ENCODE data around the gene DMXL2.
"Not testable (repeated sequence)": the region's sequence is repeated elsewhere in the genome, so short reads cannot be mapped to it uniquely, and the experiment has no call there.

DMXL2 gene

DNA sequence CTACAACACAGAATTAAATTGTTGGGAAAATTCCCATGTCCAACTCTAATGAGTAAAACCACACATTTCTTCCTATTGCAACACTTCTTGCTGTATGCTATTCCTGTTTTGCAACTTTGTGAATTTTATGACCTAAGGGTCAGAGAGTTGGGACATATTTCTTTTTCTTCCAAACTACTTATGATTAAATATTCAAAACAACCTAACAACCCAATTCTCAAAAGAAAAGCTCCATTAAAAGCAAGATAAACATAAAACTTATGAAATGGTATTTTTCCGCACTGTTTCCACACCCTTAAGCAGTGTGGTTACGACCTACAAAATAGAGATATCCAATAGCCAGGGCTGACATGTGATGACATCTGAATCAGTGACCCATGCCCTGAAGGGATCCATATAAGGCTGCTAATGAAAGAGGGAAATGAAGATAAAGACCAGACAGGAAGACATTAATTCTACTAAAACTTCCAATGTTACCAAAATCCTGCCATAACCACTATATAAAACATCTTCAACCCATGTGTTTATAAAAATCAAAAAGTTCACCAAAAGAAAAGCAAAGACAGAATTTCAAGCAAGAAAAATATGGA lies 45.6 kb downstream of the DMXL2 start:
- DNase-seq (ENCODE audit: low spot score) = no peak
- H3K27ac Mint-ChIP-seq = no peak overlapping the region

DNA sequence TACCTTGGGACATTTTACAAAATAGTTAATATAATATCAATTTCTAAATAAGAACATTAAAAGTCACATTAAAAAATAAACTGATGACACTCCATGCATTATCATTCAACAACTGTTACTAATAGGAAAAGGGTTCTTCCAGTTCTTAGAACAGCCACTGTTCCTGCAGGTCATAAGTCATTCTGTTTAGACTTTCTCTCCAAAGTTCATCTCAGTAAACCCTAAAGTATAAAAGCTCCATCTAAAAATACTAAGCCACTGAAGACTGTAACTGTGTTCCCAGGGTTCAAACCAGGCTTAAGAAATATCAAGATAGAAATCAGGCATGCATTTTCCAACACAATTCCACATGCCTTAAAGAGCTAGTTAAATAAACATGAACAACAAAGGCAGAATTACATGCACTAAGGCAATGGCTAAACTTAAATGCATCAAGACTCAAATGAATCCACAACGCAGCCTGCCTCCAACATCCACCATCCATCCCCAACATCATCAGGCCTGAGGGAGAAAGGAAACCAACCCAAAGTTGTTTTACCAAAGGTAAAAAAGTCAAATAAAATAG lies 46.2 kb downstream of the DMXL2 start:
- Mint-ChIP-seq H3K9me3 (no peaks in the 10 kb centered on the region), H3K36me3 (ENCODE audit: low read depth) (no peaks in the 10 kb centered on the region), H3K27me3 (ENCODE audit: low read depth) (no peaks in the 10 kb centered on the region), H3K4me1 (ENCODE audit: low read depth) (no peaks in the 10 kb centered on the region), H3K4me3 (no peak overlapping the region), H3K27ac (no peak overlapping the region)
- DNase-seq (ENCODE audit: low spot score) = no peak

More for the DNA sequence above, 45.6 kb downstream of the DMXL2 start:
- H3K27me3 Mint-ChIP-seq (ENCODE audit: low read depth) = no peaks in the 10 kb centered on the region
- no peak overlapping the region for H3K4me3 Mint-ChIP-seq
- H3K9me3 Mint-ChIP-seq = no peaks in the 10 kb centered on the region
- H3K36me3 Mint-ChIP-seq (ENCODE audit: low read depth) = no peaks in the 10 kb centered on the region
- H3K4me1 Mint-ChIP-seq (ENCODE audit: low read depth) = no peaks in the 10 kb centered on the region

DNA sequence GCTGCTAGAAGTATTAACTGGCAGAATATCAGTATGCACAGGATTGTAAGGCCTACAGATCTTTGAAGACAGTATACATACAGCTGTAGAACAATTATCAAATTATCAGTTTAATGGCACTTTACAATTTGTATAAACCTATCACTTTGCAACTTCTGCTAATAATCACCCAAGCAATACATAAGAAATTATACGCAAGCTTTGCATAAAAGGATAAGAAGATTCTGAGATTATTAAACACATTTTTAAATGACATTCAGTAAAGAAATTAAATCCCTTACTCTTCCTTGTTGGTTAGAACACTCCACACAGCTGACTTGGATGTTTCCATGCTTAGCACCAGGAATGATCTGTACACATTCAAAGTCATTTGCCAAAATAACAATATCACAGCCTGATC lies 46.8 kb downstream of the DMXL2 start:
- no peak overlapping the region for H3K4me3 Mint-ChIP-seq
- no peaks in the 10 kb centered on the region for H3K4me1 Mint-ChIP-seq (ENCODE audit: low read depth)
- no peaks in the 10 kb centered on the region for H3K27me3 Mint-ChIP-seq (ENCODE audit: low read depth)
- no peaks in the 10 kb centered on the region for H3K36me3 Mint-ChIP-seq (ENCODE audit: low read depth)
- H3K27ac Mint-ChIP-seq = no peak overlapping the region
- H3K9me3 Mint-ChIP-seq = no peaks in the 10 kb centered on the region
- DNase-seq (ENCODE audit: low spot score) = no peak

DNA sequence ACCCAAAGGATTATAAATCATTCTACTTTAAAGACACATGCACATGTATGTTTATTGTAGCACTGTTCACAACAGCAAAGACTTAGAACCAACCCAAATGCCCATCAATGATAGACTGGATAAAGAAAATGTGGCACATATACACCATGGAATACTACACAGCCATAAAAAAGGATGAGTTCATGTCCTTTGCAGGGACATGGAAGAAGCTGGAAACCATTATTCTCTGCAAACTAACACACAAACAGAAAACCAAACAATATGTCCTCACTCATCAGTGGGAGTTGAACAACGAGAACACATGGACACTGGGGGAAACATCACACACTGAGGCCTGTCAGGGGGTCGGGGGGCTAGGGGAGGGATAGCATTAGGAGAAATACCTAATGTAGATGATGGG lies 49.2 kb downstream of the DMXL2 start:
- not testable (repeated sequence) for H3K4me1 Mint-ChIP-seq (ENCODE audit: low read depth); DNase-seq (ENCODE audit: low spot score); H3K9me3 Mint-ChIP-seq; H3K36me3 Mint-ChIP-seq (ENCODE audit: low read depth); H3K27me3 Mint-ChIP-seq (ENCODE audit: low read depth); H3K4me3 Mint-ChIP-seq; H3K27ac Mint-ChIP-seq

DNA sequence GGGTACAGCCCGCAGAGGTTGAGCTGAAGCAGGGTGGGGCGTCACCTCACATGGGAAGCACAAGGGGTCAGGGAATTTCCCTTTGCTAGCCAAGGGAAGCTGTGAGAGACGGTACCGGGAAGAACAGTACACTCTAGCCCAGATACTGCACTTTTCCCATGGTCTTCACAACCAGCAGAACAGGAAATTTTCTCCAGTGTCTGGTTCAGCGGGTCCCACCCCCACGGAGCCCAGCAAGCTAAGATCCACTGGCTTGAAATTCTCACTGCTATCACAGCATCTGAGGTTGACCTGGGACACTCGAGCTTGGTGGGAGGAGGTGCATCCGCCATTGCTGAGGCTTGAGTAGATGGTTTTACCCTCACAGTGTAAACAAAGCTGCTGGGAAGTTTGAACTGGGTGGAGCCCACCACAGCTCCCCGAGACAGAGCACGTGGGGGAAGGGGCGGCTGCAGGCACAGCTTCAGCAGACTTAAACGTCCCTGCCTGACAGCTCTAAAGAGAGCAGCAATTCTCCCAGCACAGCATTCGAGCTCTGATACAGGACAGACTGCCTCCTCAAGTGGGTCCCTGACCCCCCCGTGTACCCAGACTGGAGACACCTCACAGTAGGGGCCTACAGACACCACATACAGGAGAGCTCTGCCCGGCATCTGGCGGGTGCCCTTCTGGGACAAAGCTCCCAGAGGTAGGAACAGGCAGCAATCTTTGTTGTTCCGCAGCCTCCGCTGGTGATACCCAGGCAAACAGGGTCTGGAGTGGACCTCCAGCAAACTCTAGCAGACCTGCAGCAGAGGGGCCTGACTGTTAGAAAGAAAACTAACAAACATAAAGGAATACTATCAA lies 53.4 kb downstream of the DMXL2 start:
- H3K4me1 Mint-ChIP-seq (ENCODE audit: low read depth); H3K27ac Mint-ChIP-seq; H3K27me3 Mint-ChIP-seq (ENCODE audit: low read depth); H3K36me3 Mint-ChIP-seq (ENCODE audit: low read depth); H3K4me3 Mint-ChIP-seq; H3K9me3 Mint-ChIP-seq; DNase-seq (ENCODE audit: low spot score): not testable (repeated sequence)

DNA sequence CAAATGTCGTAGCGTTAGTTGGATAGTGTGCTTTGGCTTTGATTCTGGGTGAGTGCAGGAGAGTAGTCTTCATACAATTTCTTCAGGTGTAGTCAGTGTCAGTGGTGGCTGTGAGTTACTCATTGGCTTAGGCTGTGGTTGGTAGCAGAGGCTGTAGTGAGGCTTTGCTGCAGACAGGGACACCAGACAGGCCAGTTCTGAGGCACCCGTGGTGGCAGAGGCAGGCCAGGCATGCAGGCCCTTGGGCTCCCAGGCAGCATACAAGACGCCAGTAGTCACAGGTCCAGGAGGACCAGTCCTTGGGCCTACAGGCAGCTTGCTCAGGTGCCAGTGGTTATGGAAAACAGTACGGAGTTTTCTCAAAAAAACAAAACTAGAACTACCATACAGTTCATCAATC lies 61.3 kb downstream of the DMXL2 start:
- Mint-ChIP-seq H3K27me3 (ENCODE audit: low read depth) (no peaks in the 10 kb centered on the region), H3K36me3 (ENCODE audit: low read depth) (no peaks in the 10 kb centered on the region), H3K4me3 (no peak overlapping the region), H3K9me3 (no peaks in the 10 kb centered on the region), H3K27ac (no peak overlapping the region), H3K4me1 (ENCODE audit: low read depth) (no peaks in the 10 kb centered on the region)
- DNase-seq (ENCODE audit: low spot score) = no peak

DNA sequence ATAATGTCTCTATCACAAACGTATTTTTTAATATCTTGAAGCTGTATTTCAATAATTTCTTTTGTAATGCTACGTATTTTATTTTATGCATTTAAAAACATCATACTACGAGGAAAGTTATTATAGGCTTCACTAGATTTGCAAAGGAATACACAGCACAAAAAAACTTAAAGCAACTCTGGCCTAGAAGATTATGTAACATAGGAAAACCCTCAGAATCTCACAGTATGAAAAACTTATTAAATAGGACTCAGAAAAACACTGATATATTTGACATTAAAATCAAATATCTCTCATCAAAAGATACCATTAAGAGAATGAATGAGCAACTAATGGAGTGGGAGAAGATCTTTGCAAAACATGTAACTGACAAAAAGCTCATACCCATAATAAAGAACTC lies 63.7 kb downstream of the DMXL2 start:
- DNase-seq (ENCODE audit: low spot score) = no peak
- no peaks in the 10 kb centered on the region for H3K27me3 Mint-ChIP-seq (ENCODE audit: low read depth)
- no peaks in the 10 kb centered on the region for H3K36me3 Mint-ChIP-seq (ENCODE audit: low read depth)
- no peaks in the 10 kb centered on the region for H3K4me1 Mint-ChIP-seq (ENCODE audit: low read depth)
- no peak overlapping the region for H3K27ac Mint-ChIP-seq
- H3K9me3 Mint-ChIP-seq = no peaks in the 10 kb centered on the region
- H3K4me3 Mint-ChIP-seq = no peak overlapping the region

DNA sequence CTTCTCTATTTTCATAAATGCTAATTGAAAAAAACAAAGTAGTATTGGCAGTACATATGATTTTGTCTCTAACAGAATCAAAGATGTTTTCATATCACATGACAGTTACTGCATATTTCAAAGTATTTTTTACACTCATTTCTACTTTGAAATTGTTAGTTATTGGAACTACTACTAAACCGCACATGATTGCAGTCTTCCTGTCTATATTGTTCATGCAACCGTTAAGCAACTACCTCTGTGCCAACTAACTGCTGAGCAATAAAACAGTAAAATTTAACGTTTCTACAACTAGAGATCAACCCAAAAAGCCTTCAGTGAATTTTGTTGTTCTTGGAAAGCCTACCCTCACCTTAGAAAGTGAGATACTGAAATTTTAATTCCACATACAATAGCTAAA lies 64.2 kb downstream of the DMXL2 start:
- Mint-ChIP-seq H3K27me3 (ENCODE audit: low read depth) (no peaks in the 10 kb centered on the region), H3K4me1 (ENCODE audit: low read depth) (no peaks in the 10 kb centered on the region), H3K27ac (no peak overlapping the region), H3K36me3 (ENCODE audit: low read depth) (no peaks in the 10 kb centered on the region), H3K4me3 (no peak overlapping the region), H3K9me3 (no peaks in the 10 kb centered on the region)
- DNase-seq (ENCODE audit: low spot score) = no peak

DNA sequence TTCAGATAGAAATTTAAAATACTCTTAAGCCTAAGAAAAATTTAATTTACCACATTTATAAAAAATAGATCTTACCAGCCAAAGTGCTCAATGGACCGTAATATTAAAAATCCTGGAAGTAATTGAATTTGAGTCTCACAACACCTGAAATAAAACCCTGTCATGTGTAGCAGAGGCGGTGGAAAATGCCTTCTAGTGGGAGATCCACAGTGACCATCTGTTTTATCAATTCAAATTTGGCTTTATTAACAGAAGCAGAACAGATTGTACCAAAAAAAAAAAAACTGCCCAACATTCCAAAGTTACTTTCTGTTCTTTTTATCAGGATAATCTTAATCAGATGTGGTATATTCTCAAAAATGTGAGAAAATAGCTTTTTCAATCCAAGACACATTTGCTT lies 71.7 kb downstream of the DMXL2 start:
- no peaks in the 10 kb centered on the region for H3K4me1 Mint-ChIP-seq (ENCODE audit: low read depth)

DNA sequence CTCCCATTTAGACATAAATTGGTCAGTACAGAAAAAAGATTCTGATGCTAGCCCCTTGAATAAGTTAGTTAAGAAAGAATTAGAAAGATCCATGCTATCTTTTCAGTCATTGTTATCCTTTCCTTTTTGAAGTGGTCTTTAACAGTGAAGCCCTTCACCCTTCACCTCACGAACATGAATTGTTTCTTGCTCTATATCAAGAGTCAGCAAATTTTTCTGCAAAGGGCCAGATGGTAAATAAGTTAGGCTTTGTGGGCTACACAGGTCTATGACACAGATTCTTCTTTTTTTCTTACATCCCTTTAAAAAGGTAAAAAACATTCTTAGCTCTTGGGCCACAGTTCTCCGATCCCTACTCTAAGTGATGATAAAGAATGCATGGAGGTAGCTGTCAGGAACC lies 74.9 kb downstream of the DMXL2 start:
- H3K9me3 Mint-ChIP-seq = no peaks in the 10 kb centered on the region
- peaks cover 5% of the 10 kb centered on the region for H3K27me3 Mint-ChIP-seq (ENCODE audit: low read depth)
- no peak overlapping the region for H3K27ac Mint-ChIP-seq
- H3K4me3 Mint-ChIP-seq = no peak overlapping the region
- DNase-seq (ENCODE audit: low spot score) = no peak
- no peaks in the 10 kb centered on the region for H3K4me1 Mint-ChIP-seq (ENCODE audit: low read depth)
- no peaks in the 10 kb centered on the region for H3K36me3 Mint-ChIP-seq (ENCODE audit: low read depth)

More for the DNA sequence above, 71.7 kb downstream of the DMXL2 start:
- DNase-seq (ENCODE audit: low spot score) = no peak
- H3K4me3 Mint-ChIP-seq = no peak overlapping the region
- no peaks in the 10 kb centered on the region for H3K9me3 Mint-ChIP-seq
- peaks cover 3% of the 10 kb centered on the region for H3K27me3 Mint-ChIP-seq (ENCODE audit: low read depth)
- H3K36me3 Mint-ChIP-seq (ENCODE audit: low read depth) = no peaks in the 10 kb centered on the region
- H3K27ac Mint-ChIP-seq = no peak overlapping the region

DNA sequence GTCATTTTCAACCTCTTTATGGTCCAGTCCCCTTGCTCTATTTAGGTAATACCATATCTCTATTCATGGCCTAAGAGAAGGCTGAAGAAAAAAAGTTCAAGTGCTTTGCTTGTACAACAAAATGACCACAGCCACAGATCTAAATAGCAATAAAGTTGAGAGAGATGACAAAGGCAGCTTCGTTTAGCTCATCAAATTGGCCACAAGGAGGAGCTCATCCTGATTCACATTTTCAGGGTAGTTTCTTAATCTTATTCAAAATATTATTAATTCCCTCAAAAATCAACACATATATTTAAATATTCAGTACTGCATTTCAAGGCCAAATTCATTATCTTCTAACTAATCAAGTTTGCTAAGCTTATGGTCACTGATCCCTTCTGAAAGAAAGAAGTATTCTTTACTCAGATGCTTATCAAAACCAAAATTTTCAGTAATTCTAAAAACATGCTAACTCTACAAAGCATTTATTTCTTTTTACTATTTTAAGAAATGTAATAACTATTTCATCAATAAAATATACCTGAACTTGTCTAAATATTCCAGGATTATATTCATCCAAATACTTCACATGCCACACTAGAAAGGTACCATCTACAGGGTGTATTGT lies 85.5 kb downstream of the DMXL2 start:
- H3K9me3 Mint-ChIP-seq = no peaks in the 10 kb centered on the region
- H3K27ac Mint-ChIP-seq = no peak overlapping the region
- H3K27me3 Mint-ChIP-seq (ENCODE audit: low read depth) = peaks cover 2% of the 10 kb centered on the region
- H3K4me1 Mint-ChIP-seq (ENCODE audit: low read depth) = no peaks in the 10 kb centered on the region
- no peak overlapping the region for H3K4me3 Mint-ChIP-seq
- DNase-seq (ENCODE audit: low spot score) = no peak
- H3K36me3 Mint-ChIP-seq (ENCODE audit: low read depth) = no peaks in the 10 kb centered on the region

DNA sequence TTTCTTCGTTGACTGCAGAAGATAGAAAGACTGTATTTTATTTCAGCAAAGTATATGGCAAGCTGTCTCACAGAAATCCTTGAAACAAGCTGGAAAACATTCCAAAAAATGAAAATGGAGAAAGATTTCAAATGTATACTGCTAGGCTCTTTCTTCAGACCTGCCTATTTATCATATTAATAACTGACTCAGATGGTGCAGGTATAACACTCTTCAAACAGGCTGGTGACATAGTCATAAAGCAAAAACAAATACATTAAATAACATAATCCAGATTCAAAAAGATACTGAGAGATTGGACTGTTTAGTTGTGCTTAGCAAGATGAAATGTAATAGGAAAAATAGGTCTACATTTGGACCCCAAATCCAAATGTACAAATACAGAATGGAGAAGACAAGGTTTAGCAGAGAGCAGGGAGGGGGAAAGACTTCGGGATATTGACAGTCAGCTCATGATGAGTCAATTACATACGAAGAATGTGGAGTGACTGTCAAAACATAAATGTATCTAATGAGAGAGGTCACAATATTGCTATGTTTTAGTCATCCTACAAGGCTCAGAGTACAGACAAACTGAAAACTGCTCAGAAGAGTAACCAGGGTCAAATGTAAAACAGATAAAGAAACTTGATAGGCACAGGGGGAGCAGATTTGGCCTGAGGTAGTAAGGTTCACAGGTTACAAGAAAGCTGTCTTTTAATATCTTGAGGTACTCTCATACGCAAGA lies 88.7 kb downstream of the DMXL2 start:
- Mint-ChIP-seq H3K4me3 (no peak overlapping the region), H3K9me3 (no peaks in the 10 kb centered on the region), H3K27ac (no peak overlapping the region), H3K36me3 (ENCODE audit: low read depth) (no peaks in the 10 kb centered on the region), H3K4me1 (ENCODE audit: low read depth) (no peaks in the 10 kb centered on the region), H3K27me3 (ENCODE audit: low read depth) (no peaks in the 10 kb centered on the region)
- DNase-seq (ENCODE audit: low spot score) = no peak

DNA sequence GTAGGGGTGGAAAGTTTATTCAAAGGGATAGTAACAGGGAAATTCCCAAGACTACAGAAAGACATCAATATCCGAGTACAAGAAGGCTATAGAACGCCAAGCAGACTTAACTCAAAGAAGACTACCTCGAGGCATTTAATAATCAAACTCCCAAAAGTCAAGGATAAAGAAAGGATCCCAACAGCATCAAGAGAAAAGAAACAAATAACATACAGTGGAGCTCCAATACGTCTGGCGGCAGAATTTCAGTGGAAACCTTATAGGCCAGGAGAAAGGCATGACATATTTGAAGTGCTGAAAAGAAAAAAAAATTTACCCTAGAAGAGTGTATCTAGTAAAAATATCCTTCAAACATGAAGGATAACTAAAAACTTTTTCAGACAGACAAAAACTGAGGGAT lies 95.6 kb downstream of the DMXL2 start:
- no peak overlapping the region for H3K27ac Mint-ChIP-seq
- no peaks in the 10 kb centered on the region for H3K27me3 Mint-ChIP-seq (ENCODE audit: low read depth)
- no peaks in the 10 kb centered on the region for H3K4me1 Mint-ChIP-seq (ENCODE audit: low read depth)
- peaks cover 2% of the 10 kb centered on the region for H3K36me3 Mint-ChIP-seq (ENCODE audit: low read depth)
- no peak overlapping the region for H3K4me3 Mint-ChIP-seq
- DNase-seq (ENCODE audit: low spot score) = no peak
- peaks cover 6% of the 10 kb centered on the region for H3K9me3 Mint-ChIP-seq

DNA sequence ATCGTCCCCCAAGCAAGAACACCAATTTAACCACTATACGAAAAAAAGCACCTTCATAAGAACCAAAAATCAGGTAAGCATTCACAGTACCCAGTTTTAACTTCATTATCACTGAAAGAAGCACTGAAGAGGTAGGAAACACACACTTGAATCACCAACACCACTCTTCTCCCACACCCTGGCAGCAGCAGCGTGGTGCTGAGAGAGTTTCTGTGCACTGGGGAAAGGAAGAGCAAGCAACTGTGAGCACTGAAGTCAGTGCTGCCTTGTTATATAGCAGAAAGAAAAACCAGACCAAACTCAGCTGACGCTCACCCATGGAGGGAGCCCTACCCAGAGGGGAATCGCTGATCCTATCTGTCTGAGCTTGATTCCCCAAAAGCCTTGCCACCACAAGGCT lies 98.2 kb downstream of the DMXL2 start:
- Mint-ChIP-seq H3K4me3 (no peak overlapping the region), H3K27ac (no peak overlapping the region), H3K4me1 (ENCODE audit: low read depth) (peaks cover 2% of the 10 kb centered on the region), H3K9me3 (peaks cover 6% of the 10 kb centered on the region), H3K27me3 (ENCODE audit: low read depth) (no peaks in the 10 kb centered on the region), H3K36me3 (ENCODE audit: low read depth) (peaks cover 2% of the 10 kb centered on the region)
- no peak for DNase-seq (ENCODE audit: low spot score)
